GM12878 (cell line): ENCODE measurements around the gene SP100. TPM values are rescaled to one million over a fixed set of nuclear protein-coding genes. Genes with fewer than 3 reads are reported as not detected.

Experiments used
- ATAC-seq: fragments of 200-7000 bp; cut with Tn5 transposase; 3 replicates; pipeline ENCODE4 v1.9.1; 2020; ENCODE audit warnings: mild to moderate bottlenecking, moderate library complexity
- BruUV-seq: library from RNA; stranded (reverse); fragments of 400-500 nt; replicated peaks from 2 replicates; lab custom pipeline; 2021; lab: Mats Ljungman, UMichigan
- CTCF ChIA-PET: fragments of 300-600 bp; sonication (Branson Sonifier 250); formaldehyde crosslinking; extraction: SDS; loops from one replicate; lab custom pipeline; 2021; ENCODE audit warnings: inconsistent platforms; lab: Yijun Ruan, JAX
- POLR2A ChIA-PET: fragments of 350-600 bp; formaldehyde crosslinking; extraction: SDS; loops from one replicate; lab custom pipeline; 2021; ENCODE audit warnings: inconsistent platforms; lab: Charles Lee
- RAD21 ChIA-PET: fragments of 300-600 bp; sonication (Branson Sonifier 250); formaldehyde crosslinking; loops from one replicate; lab custom pipeline; 2023; ENCODE audit warnings: antibody characterized with exemption; ENCODE audit not compliant: unreplicated experiment; lab: Charles Lee
- SMC1A ChIA-PET: fragments of 300-600 bp; sonication (Branson Sonifier 250); formaldehyde crosslinking; loops from one replicate; lab custom pipeline; 2023; ENCODE audit not compliant: unreplicated experiment, uncharacterized antibody; lab: Charles Lee
- DNase-seq: peaks from one replicate; pipeline ENCODE4 v3.0.0-alpha.2; 2011; ENCODE audit warnings: low read depth, low spot score
- FAIRE-seq: peaks from 3 replicates; lab custom pipeline; 2011; peaks lifted over from hg19 to GRCh38; lab: Jason Lieb, UNC
- H2AFZ ChIP-seq: 2 replicates; pipeline ENCODE4 v1.6.0; 2011; ENCODE audit warnings: low read depth, low read length, control low read depth; ENCODE audit not compliant: control insufficient read depth
- H3K27ac ChIP-seq: 2 replicates; pipeline ENCODE4 v1.5.1; 2011; ENCODE audit warnings: control low read depth; ENCODE audit not compliant: control insufficient read depth, insufficient read depth
- H3K27me3 ChIP-seq, 2 experiments: replicated peaks in 1 of 2; 2 replicates each; pipeline versions ENCODE4 v1.6.0 to v1.6.1; 2011; ENCODE audit warnings: low read length in 1 of 2; ENCODE audit not compliant: control insufficient read depth in 2 of 2, insufficient read depth in 2 of 2
- H3K36me3 ChIP-seq, 2 experiments: 2 replicates each; pipeline ENCODE4 v1.5.1; 2011; ENCODE audit warnings: low read length in 1 of 2; ENCODE audit not compliant: control insufficient read depth in 2 of 2, insufficient read depth in 2 of 2
- H3K4me1 ChIP-seq: 2 replicates; pipeline ENCODE4 v1.6.1; 2011; ENCODE audit warnings: mild to moderate bottlenecking, low read length, moderate library complexity, mixed read lengths; ENCODE audit not compliant: control insufficient read depth, insufficient read depth
- H3K4me2 ChIP-seq: 2 replicates; pipeline ENCODE4 v1.6.0; 2011; ENCODE audit warnings: control low read depth; ENCODE audit not compliant: control insufficient read depth, insufficient read depth
- H3K4me3 ChIP-seq: fragments of 200-600 bp; sonication (generic); 2 replicates; pipeline ENCODE4 v1.5.1; 2016
- H3K79me2 ChIP-seq: 2 replicates; pipeline ENCODE4 v1.6.0; 2011; ENCODE audit warnings: low read length; ENCODE audit not compliant: control insufficient read depth, insufficient read depth
- H3K9ac ChIP-seq: 2 replicates; pipeline ENCODE4 v1.8.0; 2011; ENCODE audit warnings: low read length, control low read depth, mixed read lengths; ENCODE audit not compliant: control insufficient read depth, insufficient read depth
- H3K9me3 ChIP-seq: replicated peaks from 3 replicates; pipeline ENCODE4 v1.5.1; 2011; ENCODE audit warnings: mild to moderate bottlenecking, low read length; ENCODE audit not compliant: control insufficient read depth, insufficient read depth
- H4K20me1 ChIP-seq: 2 replicates; pipeline ENCODE4 v1.6.0; 2011; ENCODE audit not compliant: control insufficient read depth, insufficient read depth
- ATF7 ChIP-seq: fragments of 450-650 bp; IDR thresholded peaks from 2 replicates; pipeline ENCODE4 v1.6.1; 2016; ENCODE audit warnings: low read depth, mild to moderate bottlenecking
- POLR2AphosphoS5 ChIP-seq: IDR thresholded peaks from 2 replicates; pipeline ENCODE4 v1.6.1; 2011; ENCODE audit warnings: mild to moderate bottlenecking, low read length, inconsistent platforms
- RUNX3 ChIP-seq: IDR thresholded peaks from 2 replicates; pipeline ENCODE4 v1.6.1; 2012; ENCODE audit warnings: low read length, inconsistent platforms
- TCF7 ChIP-seq: IDR thresholded peaks from 2 replicates; pipeline ENCODE4 v1.6.1; 2014; ENCODE audit warnings: antibody characterized with exemption, borderline replicate concordance
- WGBS: methylation state at CpG from one replicate; pipeline ENCODE4 v1.1.6; 2016; ENCODE audit warnings: low lambda C conversion rate; ENCODE audit not compliant: insufficient replicate concordance, insufficient coverage; ENCODE audit errors: missing lambda C conversion rate; 5-methylcytosine and 5-hydroxymethylcytosine counted together
- in situ Hi-C: fragments of 300-500 bp; cut with MboI; formaldehyde crosslinking; loops from 9 replicates; pipeline ENCODE4 v1.14.3; 2018; ENCODE audit warnings: mixed read lengths
- intact Hi-C: fragments of 100-400 bp; cut with micrococcal nuclease; formaldehyde crosslinking; loops from one replicate; pipeline ENCODE4 v1.14.2; 2022; ENCODE audit not compliant: unreplicated experiment
- polyA plus RNA-seq, 11 experiments: library from polyadenylated mRNA; depleted of rRNA in 4 of 11; unstranded in 6 of 11; stranded (reverse) in 5 of 11; fragments of >200 nt; fragmentation: Nextera tagmentation in 4 of 11; fragmentation: Illumina TruSeq in 1 of 11; extraction: Ambion mirVana in 4 of 11; extraction: Trizol in 1 of 11; gene quantifications; 1 replicate in 1 of 11; 2 replicates in 10 of 11; pipeline versions ENCODE4 v1.2.1 to v1.2.3, GENCODE V29; 2011 to 2016; ENCODE audit warnings: inconsistent platforms in 2 of 11, missing spikeins in 2 of 11, low read depth in 1 of 11
- total RNA-seq, 4 experiments: library from RNA; depleted of rRNA in 3 of 4; stranded (reverse); fragments of >200 nt in 3 of 4; fragmentation: Illumina TruSeq in 1 of 4; extraction: Trizol in 1 of 4; gene quantifications; 2 replicates each; pipeline versions ENCODE4 v1.2.1 to v1.2.3, GENCODE V29; 2013 to 2021

The SP100 gene
- total and polyA plus RNA-seq, 10 of the 15 experiments (the other 5 are each of a cell fraction or from before 2014, with no cell fraction given), result 109 to 239 (median 180) TPM

DNA sequence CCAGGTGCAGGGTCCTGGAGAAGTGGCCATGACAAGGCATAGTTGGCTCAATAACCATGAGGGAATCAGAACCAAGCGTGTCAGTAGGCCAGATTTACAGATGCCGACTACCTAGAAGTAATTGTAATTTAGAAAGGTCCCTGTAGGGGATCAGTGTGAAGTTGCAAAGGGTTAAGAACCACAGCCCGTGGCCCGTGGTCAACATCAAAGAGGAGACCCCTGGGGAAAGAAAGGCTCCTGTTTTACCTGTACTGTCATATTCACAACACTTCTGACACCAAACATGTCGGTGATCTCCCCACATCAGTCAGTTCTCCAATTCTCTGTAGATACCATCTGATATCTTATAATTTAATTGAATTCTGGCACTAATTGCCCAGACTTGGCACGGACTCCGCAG lies 31.0 kb downstream of the SP100 start:
- SMC1A ChIA-PET, result interaction anchor here (0.8 to 4.0 kb wide), 17 partner anchors 12 to 244 kb away, joined by 3 to 45 read pairs (median 7); partner anchors contain the start of genes SP100 and SP140
- in situ Hi-C loops (no loop called here), intact Hi-C loops (loop anchor here (2.0 to 5.0 kb wide), 5 partner anchors 30 to 220 kb away; partner anchors contain the start of gene SP100)
- no peak overlapping the region for H3K9ac ChIP-seq
- H3K4me3 ChIP-seq, result no peak overlapping the region; the same call in 1 of the 2 replicates
- RAD21 ChIA-PET, result interaction anchor here (0.6 to 3.8 kb wide), 12 partner anchors 10 to 244 kb away, joined by 3 to 26 read pairs (median 5); partner anchors contain the start of gene SP140L
- WGBS, result 27% methylated on average over 7 of the region's 7 CpGs
- no peaks in the 10 kb centered on the region for H3K27me3 ChIP-seq
- no peak for DNase-seq
- FAIRE-seq, result no peak
- BruUV-seq, result no TSS peak
- CTCF ChIA-PET, result interaction anchor here (1.9 kb wide), 1 partner anchor 244 kb away, joined by 8 read pairs; no protein-coding TSS in a partner anchor
- no peak overlapping the region for H2AFZ ChIP-seq
- peak overlapping the region; percentile 89 for H3K27ac ChIP-seq
- peaks cover 1% of the 10 kb centered on the region; the same call in 2 of the 3 replicates for H3K9me3 ChIP-seq
- peak; percentile 38; the same call in 1 of the 2 replicates for TF ChIP-seq RUNX3
- no peak for TF ChIP-seq ATF7
- 0 out of 2 replicates have a peak, but pooled peaks have one; percentile 8 for TF ChIP-seq TCF7
- TF ChIP-seq POLR2AphosphoS5, result peak; percentile 48; the same call in 1 of the 2 replicates
- peaks cover 25 to 69% of the 10 kb centered on the region in 2 experiments for H3K36me3 ChIP-seq
- H4K20me1 ChIP-seq, result no peaks in the 10 kb centered on the region; the same call in 1 of the 2 replicates
- POLR2A ChIA-PET, result interaction anchor here (1.0 to 3.3 kb wide), 6 partner anchors 24 to 243 kb away, joined by 3 to 21 read pairs (median 4); partner anchors contain the start of gene SP100
- peak; percentile 9 for ATAC-seq
- peak overlapping the region; percentile 85 for H3K4me2 ChIP-seq
- peaks cover 58% of the 10 kb centered on the region for H3K79me2 ChIP-seq
- peaks cover 54% of the 10 kb centered on the region for H3K4me1 ChIP-seq
